BE2C (cell line): ENCODE measurements around the gene TAS2R31.
A peak's percentile ranks its signal among the peaks of the same experiment; 100 is the strongest.
"Not testable (repeated sequence)": the region's sequence is repeated elsewhere in the genome, so short reads cannot be mapped to it uniquely, and the experiment has no call there.

Source experiments
- DNase-seq: peaks from one replicate; pipeline ENCODE4 v3.0.0-alpha.2; 2020
- H3K27me3 ChIP-seq: fragments of 250-450 bp; sonication (Bioruptor Pico); 2 replicates; pipeline ENCODE4 v1.5.1; 2020; ENCODE audit warnings: mild to moderate bottlenecking
- H3K36me3 ChIP-seq: fragments of 250-450 bp; sonication (Bioruptor Pico); 2 replicates; pipeline ENCODE4 v1.5.1; 2020; ENCODE audit warnings: mild to moderate bottlenecking
- H3K4me1 ChIP-seq: fragments of 250-450 bp; sonication (Bioruptor Pico); 2 replicates; pipeline ENCODE4 v1.5.1; 2020
- H3K4me3 ChIP-seq: 2 replicates; pipeline ENCODE4 v1.5.1; 2011; ENCODE audit warnings: low read depth, low read length
- H3K9me3 ChIP-seq: fragments of 250-450 bp; sonication (Bioruptor Pico); 2 replicates; pipeline ENCODE4 v1.5.1; 2020
- CTCF ChIP-seq: IDR thresholded peaks from 2 replicates; pipeline ENCODE4 v1.5.1; 2012; ENCODE audit warnings: mild to moderate bottlenecking, low read depth, low read length

Gene TAS2R31

DNA sequence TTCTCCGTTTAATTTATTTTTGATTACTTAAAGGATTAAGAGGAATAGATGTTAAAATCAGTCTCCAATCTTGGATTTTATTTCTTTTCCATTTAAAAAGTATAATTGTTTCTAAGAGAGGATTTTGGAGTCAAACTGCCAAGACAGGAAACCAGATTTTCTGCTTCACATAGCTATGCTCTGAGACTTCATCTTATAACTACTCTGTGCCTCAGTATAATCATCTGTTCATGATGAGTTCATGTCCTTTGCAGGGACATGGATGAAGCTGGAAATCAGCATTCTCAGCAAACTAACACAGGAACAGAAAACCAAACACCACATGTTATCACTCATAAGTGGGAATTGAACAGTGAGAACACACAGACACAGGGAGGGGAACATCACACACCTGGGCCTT, 9.0 kb upstream of the TAS2R31 start:
- DNase-seq = no peak

GRCh38 chr12:11039171-11039570, 8.0 kb upstream of the TAS2R31 start:
- Histone ChIP-seq H3K4me1 (no peaks in the 10 kb centered on the region), H3K36me3 (no peaks in the 10 kb centered on the region), H3K27me3 (no peaks in the 10 kb centered on the region), H3K4me3 (no peak overlapping the region), H3K9me3 (no peaks in the 10 kb centered on the region)
- no peak for TF ChIP-seq CTCF
- no peak for DNase-seq

More for the DNA sequence above, 9.0 kb upstream of the TAS2R31 start:
- TF ChIP-seq CTCF = no peak
- Histone ChIP-seq H3K9me3 (no peaks in the 10 kb centered on the region), H3K4me3 (no peak overlapping the region), H3K4me1 (no peaks in the 10 kb centered on the region), H3K36me3 (no peaks in the 10 kb centered on the region; the same call in 1 of the 2 replicates), H3K27me3 (no peaks in the 10 kb centered on the region)

DNA sequence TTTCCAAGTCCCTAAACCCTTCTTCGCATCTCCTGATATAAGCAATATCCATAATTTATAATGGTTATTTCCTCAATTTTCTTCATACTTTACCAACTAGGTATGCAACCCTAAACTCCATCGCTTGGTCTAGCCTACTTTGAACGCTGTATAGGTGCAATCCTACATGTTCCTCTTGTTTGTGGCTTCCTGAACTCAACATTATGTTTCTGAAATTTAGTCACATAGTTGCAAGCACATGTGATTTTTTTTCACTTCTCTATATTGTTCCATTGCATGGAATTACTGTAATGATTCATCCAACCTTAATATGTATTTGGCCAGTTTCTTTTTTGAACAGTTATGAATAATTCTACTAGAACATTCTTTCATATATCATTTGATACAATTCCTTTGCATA, 2.8 kb upstream of the TAS2R31 start:
- not testable (repeated sequence) for DNase-seq, H3K27me3 ChIP-seq, H3K9me3 ChIP-seq, H3K4me1 ChIP-seq, H3K4me3 ChIP-seq, H3K36me3 ChIP-seq

GRCh38 chr12:11026118-11026517, 5.1 kb downstream of the TAS2R31 start:
- Histone ChIP-seq H3K9me3 (no peaks in the 10 kb centered on the region), H3K36me3 (no peaks in the 10 kb centered on the region), H3K27me3 (no peaks in the 10 kb centered on the region), H3K4me3 (no peak overlapping the region), H3K4me1 (no peaks in the 10 kb centered on the region)
- 0 out of 2 replicates have a peak, but pooled peaks have one; percentile 22 for TF ChIP-seq CTCF
- DNase-seq = peak; percentile 11

- Histone ChIP-seq H3K4me3 (no peak overlapping the region), H3K36me3 (no peaks in the 10 kb centered on the region), H3K9me3 (no peaks in the 10 kb centered on the region), H3K4me1 (no peaks in the 10 kb centered on the region), H3K27me3 (no peaks in the 10 kb centered on the region)
- no peak for DNase-seq
- TF ChIP-seq CTCF = no peak
These were observed 7.8 kb downstream of the TAS2R31 start for GRCh38 chr12:11023387-11023786.

DNA sequence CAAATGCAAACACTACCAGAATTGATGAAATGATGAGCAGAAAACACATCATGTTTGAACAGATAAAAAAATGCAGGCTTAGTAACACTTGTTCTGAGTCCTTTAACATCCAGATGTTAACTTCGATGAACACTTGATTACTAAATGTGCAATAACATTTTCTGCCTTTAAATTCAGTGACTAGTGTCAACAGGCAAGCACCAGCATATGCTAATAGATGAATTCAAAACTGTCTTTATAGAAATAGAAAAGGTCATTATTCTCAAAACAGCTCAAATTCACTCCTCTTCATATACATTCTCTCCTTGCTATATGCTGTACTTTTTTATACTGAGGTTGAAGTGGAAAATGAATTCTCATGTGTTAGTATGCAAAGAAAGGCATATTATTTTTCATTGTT, 8.7 kb downstream of the TAS2R31 start, which contains the start of gene TAS2R19:
Gene TAS2R19, minus strand, starts transcription at position 101 of the 400 bp plus-strand sequence. Its CDS starts 49 bp downstream, at position 52.
- Histone ChIP-seq H3K9me3 (no peaks in the 10 kb centered on the region), H3K4me1 (no peaks in the 10 kb centered on the region), H3K4me3 (no peak within 1 kb of the TSS), H3K36me3 (peaks cover 2% of the 10 kb centered on the region; the same call in 1 of the 2 replicates), H3K27me3 (no peaks in the 10 kb centered on the region)
- TF ChIP-seq CTCF = no peak
- DNase-seq = no peak

GRCh38 chr12:11016937-11017336, 14.3 kb downstream of the TAS2R31 start:
- Histone ChIP-seq H3K4me1 (no peaks in the 10 kb centered on the region), H3K36me3 (peaks cover 2% of the 10 kb centered on the region; the same call in 1 of the 2 replicates), H3K27me3 (no peaks in the 10 kb centered on the region), H3K4me3 (no peak overlapping the region), H3K9me3 (no peaks in the 10 kb centered on the region)
- DNase-seq = no peak
- TF ChIP-seq CTCF = no peak
